GM04503 (cell line): ENCODE results near the gene GRB14.
"Not testable (repeated sequence)": the region's sequence is repeated elsewhere in the genome, so short reads cannot be mapped to it uniquely, and the experiment has no call there.

ENCODE experiments used
- DNase-seq: peaks from one replicate; pipeline ENCODE4 v3.0.0-alpha.2; 2012; ENCODE audit warnings: low read depth

GRB14 gene

DNA sequence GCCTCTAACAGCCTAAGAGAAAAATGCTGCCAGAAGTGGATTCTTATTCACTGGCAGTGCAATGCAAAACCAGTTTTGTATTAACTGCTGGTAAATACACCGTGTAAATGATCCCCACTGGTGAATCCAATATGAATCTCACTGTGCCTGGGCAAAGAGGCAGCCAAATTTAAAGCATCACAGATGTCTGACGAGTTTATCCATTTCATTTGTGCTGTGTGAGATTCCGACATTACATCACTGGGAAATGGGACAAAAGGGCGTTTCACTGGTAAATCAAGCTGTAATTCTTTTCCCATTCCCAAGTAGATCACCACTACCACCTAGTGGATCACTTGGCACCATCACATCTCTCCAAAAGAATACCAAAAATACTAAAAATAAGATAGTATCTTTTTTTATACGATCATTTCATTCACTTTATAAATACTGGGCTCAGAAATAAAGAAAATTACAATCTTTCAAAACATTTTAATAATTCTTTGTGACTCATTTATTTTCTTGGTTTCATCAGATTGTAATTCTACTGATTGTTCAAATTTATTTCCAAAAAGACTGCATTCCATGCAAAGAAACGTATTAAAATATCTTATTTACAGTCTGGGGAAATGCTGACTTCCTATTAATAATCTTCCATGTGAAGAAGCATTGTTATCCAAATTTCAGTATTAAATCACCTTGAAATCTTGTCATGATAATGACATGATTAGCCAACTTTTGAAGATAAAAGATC, 125.6 kb downstream of the GRB14 start:
- peak; percentile 31 for DNase-seq

DNA sequence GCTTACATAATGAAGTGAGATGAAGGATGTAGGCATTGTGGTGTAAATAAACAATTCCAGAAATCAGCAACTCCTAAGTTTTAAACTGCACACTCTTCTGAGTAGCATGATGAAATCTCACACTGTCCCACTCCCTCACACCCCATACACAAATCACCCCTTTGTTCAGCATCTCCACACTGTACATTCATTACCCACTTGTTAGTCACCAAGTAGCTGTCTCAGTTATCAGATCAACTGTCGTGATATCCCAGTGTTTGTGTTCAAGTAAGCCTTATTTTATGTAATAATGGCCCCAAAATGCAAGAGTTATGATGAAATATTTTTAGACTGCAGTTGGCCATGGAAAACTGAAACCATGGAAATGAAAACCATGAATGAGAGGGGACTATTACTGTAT, 135.7 kb downstream of the GRB14 start:
- DNase-seq = no peak

DNA sequence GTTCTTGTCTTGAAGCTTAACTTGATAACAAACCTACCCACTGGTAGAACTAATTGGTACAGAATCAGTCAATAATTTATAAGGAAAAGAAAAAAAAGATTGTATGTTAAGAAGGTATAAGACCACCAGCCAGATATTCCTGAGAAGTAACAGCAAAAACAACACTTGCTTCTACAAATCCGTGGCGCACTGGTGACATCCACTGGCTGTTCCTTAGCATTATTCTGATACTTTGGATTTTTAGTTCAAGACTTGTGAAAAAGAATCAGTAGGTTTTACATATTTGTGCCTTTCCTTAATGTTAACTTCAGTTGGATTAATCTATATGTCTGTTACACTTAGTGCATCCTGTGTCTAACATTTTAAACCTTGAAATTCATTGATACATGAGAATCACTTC, 141.8 kb downstream of the GRB14 start:
- no peak for DNase-seq

DNA sequence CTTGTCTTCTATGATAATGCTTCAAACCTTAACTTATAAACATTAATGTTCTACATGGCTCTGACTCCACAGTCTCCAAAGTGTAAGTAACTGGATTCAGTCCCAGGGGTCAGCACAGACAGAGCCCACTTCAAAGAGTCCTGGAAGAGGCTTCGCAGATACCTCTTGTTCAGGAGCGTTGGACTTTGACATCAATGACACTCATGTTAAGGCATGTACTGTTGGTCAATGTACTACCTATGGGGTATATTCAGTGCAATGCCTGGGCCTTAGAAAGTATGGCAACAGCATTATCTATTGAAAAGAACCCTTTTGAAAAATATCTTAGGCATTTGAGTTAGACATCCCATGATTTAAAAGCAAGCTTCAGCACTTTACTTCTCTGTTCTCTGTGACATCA, 143.1 kb downstream of the GRB14 start:
- DNase-seq = no peak

DNA sequence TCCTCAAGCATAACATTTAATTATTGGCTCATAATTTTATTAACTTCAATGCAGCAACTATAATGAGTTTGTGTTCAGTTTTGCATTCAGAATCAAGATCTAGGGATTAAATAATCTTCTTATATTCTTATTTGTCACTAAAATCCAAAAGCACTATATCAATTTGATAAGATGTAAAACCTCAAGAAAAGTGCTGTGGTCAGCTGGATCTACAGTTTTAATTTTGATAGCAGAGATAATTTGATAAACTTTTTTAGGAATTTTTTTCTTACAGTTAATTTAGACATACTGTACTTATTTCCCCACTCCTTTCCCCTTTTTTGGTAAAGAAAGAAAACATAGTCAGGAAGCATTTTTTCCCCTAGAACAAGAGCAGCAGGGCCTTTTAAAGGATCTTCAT, 146.4 kb downstream of the GRB14 start:
- DNase-seq = no peak

DNA sequence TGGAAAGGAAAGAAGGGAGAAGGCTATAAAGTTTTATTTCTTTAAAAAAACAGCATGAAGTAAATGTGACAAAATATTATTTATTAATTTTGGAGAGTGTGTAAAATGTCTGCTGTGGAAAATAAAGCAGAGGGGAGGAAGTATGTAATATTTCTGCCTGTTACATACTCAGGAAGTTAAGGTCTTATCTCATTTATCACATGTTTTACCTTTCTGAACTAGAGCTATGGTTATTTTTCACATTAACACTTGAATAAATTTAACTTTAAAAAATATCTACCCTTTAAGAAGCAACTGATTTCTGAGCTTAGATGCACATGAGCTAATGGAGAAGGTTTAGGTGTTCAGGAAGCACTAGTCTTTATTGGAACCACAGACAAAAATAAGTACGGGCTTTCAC, 148.3 kb downstream of the GRB14 start:
- no peak for DNase-seq

DNA sequence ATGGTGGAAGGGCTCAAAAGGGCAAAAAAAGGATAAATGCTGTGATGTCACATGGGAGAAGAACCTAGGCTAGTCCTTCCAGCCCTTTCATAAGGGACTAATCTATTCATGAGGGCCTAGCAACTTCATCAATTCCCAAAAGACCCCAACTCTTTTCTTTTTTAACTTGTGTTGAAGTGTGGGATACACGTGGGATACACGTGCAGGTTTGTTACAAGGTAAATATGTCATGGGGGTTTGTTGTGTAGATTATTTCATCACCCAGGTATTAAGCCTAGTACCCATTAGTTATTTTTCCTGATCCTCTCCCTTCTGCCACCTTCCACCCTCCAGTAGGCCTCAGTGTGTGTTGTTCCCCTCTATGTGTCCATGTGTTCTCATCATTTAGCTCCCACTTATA, 156.2 kb downstream of the GRB14 start:
- not testable (repeated sequence) for DNase-seq

DNA sequence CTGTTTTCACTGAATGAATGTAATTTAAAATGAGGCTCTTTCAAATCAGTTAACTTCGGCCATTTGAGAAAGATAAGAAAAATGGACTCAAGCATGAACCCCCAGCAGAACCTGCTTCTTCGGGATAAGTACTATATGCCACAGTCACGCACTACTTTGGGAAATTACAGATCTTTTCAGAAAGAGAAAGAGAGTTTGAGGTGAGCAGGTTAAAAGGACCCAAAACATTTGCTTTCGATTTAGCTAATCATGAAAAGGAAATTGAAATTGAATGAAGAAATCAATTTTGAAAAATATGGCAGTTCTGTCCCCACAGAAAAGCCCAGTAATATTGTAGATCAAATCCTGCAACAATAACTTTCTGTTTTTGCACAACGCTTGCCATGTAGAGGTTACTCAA, 156.9 kb downstream of the GRB14 start:
- no peak for DNase-seq

DNA sequence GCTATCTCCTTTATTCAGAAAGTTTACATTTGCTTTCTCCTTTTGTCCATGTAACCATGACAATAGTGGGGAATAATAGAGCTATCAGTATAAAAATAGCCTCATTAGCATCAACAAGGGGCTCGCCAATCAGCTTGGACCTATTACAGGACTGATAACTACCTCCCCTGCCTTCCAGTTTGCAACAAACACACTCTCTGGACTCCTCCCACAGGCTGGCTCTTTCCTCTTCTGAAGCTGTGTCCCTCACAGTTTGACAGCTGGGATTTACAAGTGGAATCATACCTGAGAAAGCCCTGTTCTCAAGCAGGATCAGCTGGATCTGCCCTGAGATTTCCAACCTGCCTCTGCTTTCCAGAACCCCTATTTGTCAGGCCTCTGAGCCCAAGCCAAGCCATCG, 162.5 kb downstream of the GRB14 start:
- DNase-seq = no peak

DNA sequence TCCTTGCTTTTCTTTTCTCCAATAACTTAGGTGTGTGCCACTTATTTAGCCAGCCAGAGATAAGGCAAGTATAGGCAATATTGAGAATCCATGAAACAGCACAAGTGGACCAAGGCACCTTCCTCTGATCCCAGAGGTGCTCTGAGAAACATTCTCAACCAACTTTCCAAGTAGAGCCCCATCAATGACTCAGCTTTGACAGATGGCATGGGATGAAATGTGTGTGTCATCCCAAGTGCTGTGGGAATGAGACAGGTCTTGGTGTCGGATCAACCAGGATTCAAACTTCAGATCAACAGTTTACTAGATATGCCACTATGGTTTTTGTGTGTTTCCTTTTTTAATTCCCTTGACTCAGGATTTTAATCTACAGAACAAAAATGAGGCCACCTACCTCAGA, 164.0 kb downstream of the GRB14 start:
- no peak for DNase-seq

DNA sequence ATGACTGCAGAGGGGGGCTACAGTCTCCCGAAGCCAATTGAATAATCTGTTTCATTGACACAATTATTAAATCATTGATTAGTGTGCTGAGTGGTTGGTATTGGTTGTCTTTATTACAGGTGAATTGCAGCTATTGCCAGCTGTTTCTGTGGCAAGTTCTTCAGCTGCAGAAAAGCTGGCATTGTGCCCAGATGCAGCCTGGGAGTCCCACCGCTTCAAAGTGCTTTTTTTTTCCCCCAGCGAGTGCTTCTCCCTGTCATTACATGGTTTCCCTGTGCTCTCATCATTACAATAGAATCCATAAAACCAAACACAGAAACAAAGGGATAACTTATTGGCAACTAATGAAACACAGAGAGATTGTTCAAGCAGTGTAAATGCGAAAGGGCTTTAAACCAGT, 164.7 kb downstream of the GRB14 start:
- DNase-seq = no peak

DNA sequence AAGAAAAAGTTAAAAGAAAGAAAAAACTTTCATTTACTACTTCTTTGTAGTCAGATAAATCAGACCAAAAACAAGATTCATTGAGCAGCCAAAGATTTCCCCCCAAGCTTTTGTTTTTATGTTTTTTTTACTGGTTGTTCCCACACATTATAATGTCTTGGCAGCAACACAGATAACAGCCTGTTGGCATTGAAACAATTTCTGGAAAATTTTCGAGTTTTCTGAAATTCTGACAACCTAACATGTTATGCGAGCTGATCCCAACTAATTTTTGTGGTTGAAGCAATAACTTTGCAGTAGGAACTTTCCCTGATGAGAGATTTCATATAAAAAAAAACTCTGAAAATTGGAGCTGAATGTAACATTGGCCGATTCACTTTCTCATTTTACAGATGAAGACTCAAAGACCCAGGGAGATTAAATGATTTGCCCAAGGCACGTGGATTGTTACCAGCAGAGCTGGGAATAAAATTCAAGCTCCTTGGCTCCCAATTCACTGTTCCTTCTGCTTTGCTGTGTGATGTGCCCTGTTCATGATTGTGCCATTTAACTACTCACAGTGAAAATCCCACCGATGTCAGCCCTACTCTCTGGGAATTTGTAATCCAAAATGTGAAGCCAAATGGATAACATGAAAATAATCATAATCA, 167.5 kb downstream of the GRB14 start:
- no peak for DNase-seq

DNA sequence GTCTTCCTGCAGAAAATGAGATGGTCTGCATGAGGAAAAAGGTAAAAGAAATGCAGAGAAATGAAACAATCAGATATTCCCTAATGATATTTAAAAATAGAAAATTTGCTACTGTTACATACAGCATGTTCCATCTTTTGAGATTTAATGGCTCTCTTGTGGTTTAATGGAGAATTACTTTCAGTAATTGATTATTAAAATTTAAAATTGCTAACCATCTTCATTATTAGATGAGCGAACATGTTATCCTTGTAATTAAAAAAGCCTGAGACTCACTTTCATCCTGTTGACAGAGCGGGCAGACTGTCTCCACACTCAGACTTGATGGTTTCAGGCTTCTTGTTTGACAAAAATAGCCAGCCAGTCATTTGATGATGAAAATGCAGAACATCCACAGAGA, 171.0 kb downstream of the GRB14 start:
- no peak for DNase-seq

DNA sequence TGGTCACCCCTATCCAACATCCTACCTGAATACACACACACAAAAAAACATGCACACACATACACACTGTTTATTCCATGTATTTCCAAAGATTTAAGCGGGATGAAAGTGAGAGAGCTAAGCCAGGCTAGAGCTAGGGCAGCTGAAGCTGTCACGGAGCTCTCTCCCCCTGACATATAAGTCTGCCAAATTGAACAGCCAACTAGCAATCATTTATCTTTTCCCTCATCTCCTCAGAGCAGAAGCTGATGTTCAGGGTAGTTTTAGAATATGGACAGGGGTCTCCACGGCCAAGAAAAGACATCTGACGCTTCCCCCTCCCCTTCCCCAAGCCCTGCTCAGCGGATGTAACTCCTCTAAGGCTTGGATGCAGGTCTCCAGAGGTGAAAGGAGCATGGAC, 171.6 kb downstream of the GRB14 start:
- no peak for DNase-seq

DNA sequence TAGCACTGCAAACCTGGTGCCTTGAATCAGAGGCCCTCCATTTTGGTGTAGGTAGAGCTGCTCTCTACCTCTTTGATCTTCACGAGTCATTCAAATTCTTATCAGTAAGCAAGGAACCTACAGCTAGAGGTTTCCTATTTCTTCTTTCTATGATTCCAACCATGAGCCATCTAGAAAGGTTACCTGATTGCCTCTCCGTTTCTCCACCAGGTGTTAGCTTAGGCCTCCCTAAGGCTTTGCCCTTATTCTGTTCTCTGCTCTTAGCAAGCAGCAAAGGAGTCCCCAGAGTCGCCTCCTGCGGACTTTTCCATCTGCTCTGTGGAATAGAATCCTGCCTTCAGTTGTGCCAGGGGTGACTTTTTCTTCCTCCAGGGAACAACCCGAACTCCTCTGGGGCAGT, 173.6 kb downstream of the GRB14 start:
- no peak for DNase-seq
